Activated effector memory CD4-positive, alpha-beta T cell treated with anti-CD3 and anti-CD28 coated beads, Interleukin-2, amount 50 U/mL, for 16 hours (primary cell): ENCODE measurements around the gene IFI27L1.

Experiments
- DNase-seq: peaks from one replicate; pipeline ENCODE4 v3.0.0-alpha.2; 2020

IFI27L1 gene

DNA sequence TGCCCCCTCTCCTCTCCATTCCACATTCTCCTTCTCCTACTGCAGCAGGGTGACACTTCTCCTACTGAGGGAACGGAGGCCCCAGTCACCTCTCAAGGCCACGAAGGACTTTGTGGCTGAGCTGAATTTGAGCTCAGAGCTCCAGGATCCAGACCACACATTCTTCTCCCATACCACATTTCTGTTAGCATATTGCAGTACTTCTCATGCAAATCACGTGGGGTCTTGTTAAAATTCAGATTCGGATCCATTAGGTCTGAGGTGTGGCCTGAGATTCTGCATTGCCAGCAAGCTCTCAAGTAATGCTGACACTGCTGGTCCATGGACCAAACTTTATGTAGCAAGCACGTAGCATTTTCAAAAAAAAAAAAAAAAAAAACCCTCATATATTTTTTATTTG, 57.9 kb downstream of the IFI27L1 start:
- no peak for DNase-seq

DNA sequence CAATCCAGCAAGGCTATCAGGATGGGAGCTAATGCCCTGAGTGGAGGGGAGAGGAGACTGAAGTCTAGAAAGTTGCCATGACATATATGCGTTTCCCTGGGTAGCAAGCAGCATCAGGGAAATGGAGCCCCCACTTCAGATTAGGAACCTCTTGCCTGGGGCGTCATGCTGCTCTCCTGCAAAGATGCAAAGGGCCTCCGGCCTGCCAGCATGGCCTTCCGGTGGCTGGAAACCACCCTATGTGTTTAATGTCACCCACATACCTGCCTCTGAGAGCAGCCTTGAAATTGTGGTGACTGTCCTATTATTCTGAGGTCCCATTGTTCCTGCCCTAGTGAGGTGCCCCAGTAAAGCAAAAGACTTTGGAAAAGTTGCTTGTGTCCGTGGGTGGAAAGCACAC, 58.3 kb downstream of the IFI27L1 start:
- no peak for DNase-seq

DNA sequence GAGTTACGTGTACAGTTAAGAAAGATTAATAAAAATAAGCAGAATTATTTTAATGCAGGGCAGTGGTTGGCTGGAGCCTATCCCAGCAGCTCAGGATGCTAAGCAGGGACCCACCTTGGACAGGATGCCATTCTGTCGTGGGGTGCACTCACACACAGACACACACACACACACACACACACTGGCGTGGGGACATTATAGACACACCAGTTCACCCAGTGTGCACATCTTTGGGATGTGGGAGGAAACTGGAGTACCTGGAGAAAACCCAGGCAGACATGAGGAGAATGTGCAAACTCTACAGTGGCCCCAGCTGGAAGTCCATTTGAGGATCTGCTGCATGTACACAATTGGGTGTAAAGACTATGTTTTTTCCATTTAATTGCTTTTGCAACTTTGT, 61.1 kb downstream of the IFI27L1 start:
- DNase-seq, result no peak

DNA sequence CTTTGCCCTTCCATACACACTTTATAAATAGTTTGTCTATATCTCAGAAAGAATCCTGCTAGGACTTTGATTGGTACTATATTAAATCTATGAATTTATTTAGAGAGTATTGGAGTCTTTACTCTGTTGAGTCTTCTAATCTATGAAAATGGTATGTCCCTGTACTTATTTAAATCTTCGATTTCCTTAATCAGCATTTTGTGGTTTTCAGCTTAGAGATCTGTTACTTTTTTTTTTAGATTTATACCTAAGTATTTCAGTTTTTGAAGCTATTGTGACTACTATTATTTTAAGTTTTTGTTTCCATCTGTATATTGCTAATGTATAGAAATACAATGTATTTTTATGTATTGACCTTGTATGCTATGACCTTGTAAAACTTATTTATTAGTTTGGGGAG, 61.7 kb downstream of the IFI27L1 start:
- no peak for DNase-seq

DNA sequence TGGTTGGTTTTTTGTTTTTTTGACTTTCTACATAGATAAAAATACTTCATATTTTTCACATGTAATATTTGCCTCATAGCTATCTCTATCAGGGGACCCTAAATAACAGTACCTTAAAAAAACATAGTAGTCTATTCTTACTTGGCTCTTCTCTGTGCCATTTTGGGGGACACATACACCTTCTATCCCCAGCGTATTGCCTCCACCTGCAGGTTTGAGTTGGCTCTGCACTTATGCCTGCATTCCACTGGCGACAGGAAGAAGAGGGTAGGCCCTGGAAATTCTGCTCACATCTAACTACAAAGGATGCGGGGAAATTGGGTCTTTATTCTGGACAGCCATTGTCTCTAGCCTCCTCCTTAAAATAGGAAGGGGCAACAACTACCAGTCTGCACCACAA, 62.1 kb downstream of the IFI27L1 start:
- no peak for DNase-seq

DNA sequence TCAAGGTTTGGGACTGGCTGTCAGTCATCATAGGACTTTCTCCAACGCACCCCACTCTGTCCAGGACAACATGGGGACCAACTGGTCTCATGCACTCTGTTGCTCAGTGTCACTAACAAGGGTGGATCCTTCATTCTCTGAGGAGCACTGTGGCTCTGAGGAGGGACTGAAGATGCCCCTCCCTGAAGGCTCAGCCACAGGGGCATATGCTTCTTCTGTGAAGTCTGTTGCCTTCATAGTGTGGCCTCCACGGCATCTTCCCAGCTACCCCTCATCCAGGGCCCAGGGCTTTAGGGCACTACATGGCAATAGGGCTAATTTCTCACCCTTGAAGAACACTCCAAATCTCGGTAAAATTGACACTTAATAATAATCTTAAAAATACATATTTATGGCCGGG, 62.6 kb downstream of the IFI27L1 start:
- DNase-seq, result no peak

DNA sequence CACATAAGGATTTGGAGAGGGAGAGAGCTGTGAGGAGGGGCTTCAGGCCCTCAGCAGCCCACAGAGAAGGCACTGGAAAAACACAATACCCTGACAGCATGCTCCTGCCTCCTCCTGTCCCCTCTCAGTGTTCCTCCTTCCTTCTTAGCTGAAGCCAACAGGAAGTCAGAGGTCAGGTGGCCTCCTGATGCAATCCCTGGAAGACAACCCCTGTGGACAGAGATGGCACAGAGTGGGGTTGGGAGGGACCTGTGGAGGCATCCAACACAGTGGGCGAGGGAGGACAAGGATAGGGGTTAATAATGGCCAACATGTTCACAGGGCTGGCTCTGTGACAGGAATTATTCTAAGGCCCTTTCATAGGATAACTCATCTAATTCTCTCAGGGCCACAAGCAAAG, 63.7 kb downstream of the IFI27L1 start:
- DNase-seq, result no peak

DNA sequence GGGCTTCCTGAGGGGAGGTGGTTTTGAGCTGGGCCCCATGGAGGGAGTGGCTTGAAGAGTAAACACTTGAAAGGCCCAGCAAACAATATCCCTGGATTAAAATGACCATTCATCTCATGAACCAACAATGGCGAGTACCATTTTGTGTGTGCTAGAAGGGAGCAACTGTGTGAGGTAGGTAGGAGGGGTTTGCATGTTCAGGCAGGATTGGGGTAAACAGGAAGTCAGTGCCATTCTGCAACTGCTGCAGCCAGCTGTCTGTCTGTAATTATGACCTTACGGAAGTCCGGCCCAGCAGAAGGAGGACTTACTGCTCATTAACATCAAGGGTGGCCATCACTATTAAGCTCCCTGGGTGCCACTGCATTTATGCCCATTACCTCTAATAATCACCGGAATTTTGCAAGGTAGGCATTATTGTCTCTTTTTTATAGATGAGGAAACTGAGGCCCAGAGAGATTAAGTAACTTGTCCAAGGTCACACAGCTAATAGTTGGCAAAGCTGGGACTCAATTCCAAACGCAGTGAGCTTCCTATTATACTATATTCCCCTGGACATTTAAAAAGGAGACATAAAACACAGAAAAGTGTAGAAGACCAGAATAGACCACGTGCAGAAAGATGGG, 64.9 kb downstream of the IFI27L1 start:
- no peak for DNase-seq
